MM.1S (cell line): ENCODE data around the gene MDH1B.
A peak's percentile ranks its signal among the peaks of the same experiment; 100 is the strongest.

ENCODE experiments used
- DNase-seq: peaks from one replicate; pipeline ENCODE4 v3.0.0-alpha.2; 2015
- H2AFZ ChIP-seq: fragments of 300-600 bp; sonication (generic); 2 replicates; pipeline ENCODE4 v1.6.0; 2016; ENCODE audit warnings: antibody characterized with exemption, low read length
- H3F3A ChIP-seq: fragments of 300-600 bp; sonication (generic); 2 replicates; pipeline ENCODE4 v1.6.1; 2016; ENCODE audit warnings: mild to moderate bottlenecking, antibody characterized with exemption, low read length, moderate library complexity, mixed read lengths; ENCODE audit not compliant: insufficient read depth
- H3K27ac ChIP-seq: fragments of 300-600 bp; sonication (generic); 2 replicates; pipeline ENCODE4 v1.5.1; 2016; ENCODE audit warnings: mild to moderate bottlenecking, low read length
- H3K27me3 ChIP-seq: fragments of 300-600 bp; sonication (generic); replicated peaks from 2 replicates; pipeline ENCODE4 v1.6.0; 2016; ENCODE audit warnings: low read length; ENCODE audit not compliant: insufficient read depth
- H3K36me3 ChIP-seq: fragments of 300-600 bp; sonication (generic); replicated peaks from 2 replicates; pipeline ENCODE4 v1.6.1; 2016; ENCODE audit warnings: mild to moderate bottlenecking, low read length, mixed read lengths; ENCODE audit not compliant: insufficient read depth
- H3K4me1 ChIP-seq: fragments of 300-600 bp; sonication (generic); 2 replicates; pipeline ENCODE4 v1.6.1; 2016; ENCODE audit warnings: low read length, mixed read lengths
- H3K4me2 ChIP-seq: fragments of 300-600 bp; sonication (generic); 2 replicates; pipeline ENCODE4 v1.6.0; 2016; ENCODE audit warnings: low read depth, low read length
- H3K4me3 ChIP-seq: fragments of 300-600 bp; sonication (generic); 2 replicates; pipeline ENCODE4 v1.5.1; 2016; ENCODE audit warnings: low read length, mixed read lengths
- H3K79me2 ChIP-seq: fragments of 300-600 bp; sonication (generic); 2 replicates; pipeline ENCODE4 v1.6.1; 2016; ENCODE audit warnings: mixed run types, low read length, mixed read lengths
- H3K9ac ChIP-seq: fragments of 300-600 bp; sonication (generic); 2 replicates; pipeline ENCODE4 v1.6.1; 2016; ENCODE audit warnings: low read length, mixed read lengths
- H3K9me2 ChIP-seq: fragments of 300-600 bp; sonication (generic); replicated peaks from 2 replicates; pipeline ENCODE4 v1.6.1; 2016; ENCODE audit warnings: mild to moderate bottlenecking, low read length, mixed read lengths; ENCODE audit not compliant: insufficient read depth
- H3K9me3 ChIP-seq: fragments of 300-600 bp; sonication (generic); replicated peaks from 2 replicates; pipeline ENCODE4 v1.6.1; 2016; ENCODE audit warnings: mild to moderate bottlenecking, low read length, mixed read lengths; ENCODE audit not compliant: insufficient read depth
- H4K20me1 ChIP-seq: fragments of 300-600 bp; sonication (generic); 2 replicates; pipeline ENCODE4 v1.6.1; 2016; ENCODE audit warnings: mild to moderate bottlenecking, low read length, moderate library complexity, mixed read lengths; ENCODE audit not compliant: insufficient read depth
- EZH2 ChIP-seq: fragments of 300-600 bp; sonication (generic); optimal IDR thresholded peaks from 2 replicates; pipeline ENCODE3; 2017; ENCODE audit warnings: low read depth, mild to moderate bottlenecking, antibody characterized with exemption, low read length, mixed read lengths
- EZH2phosphoT487 ChIP-seq: fragments of 300-600 bp; sonication (generic); IDR thresholded peaks from 2 replicates; pipeline ENCODE4 v1.6.1; 2018; ENCODE audit warnings: antibody characterized with exemption, low read length
- TF ChIP-seq, protein P1 (sequence below): fragments of 300-600 bp; sonication (generic); IDR thresholded peaks from 2 replicates; pipeline ENCODE4 v1.5.1; 2016; ENCODE audit warnings: antibody characterized with exemption, low read length, mixed read lengths

The MDH1B gene

DNA sequence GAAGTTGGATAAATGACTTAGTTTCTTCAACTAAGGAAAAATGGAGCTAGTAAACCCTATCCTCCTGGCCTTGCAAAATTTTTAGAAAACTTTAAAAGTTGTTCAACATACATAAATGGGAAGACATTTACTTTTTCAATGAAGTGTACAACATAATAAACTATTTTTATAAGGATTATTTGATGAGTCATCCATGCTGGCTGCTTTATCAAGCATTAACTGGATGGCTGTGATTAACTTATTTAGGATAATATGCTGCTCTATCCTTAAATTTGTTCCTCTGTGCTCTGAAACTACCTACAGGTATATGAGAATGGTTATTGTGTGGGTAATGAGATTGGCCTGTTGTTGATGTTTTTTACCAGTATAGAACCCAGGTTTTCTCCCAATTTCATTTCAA, 68.2 kb downstream of the MDH1B start:
- H2AFZ ChIP-seq, result no peak overlapping the region
- H3K4me1 ChIP-seq, result no peaks in the 10 kb centered on the region
- no peak overlapping the region for H3K9ac ChIP-seq
- no peaks in the 10 kb centered on the region for H3K9me2 ChIP-seq
- no peak overlapping the region for H3K4me3 ChIP-seq
- H3K36me3 ChIP-seq, result no peaks in the 10 kb centered on the region
- no peak overlapping the region for H3K27ac ChIP-seq
- H3K27me3 ChIP-seq, result no peaks in the 10 kb centered on the region
- no peaks in the 10 kb centered on the region for H3F3A ChIP-seq
- no peaks in the 10 kb centered on the region for H4K20me1 ChIP-seq
- DNase-seq, result no peak
- no peaks in the 10 kb centered on the region for H3K79me2 ChIP-seq
- no peaks in the 10 kb centered on the region for H3K9me3 ChIP-seq
- TF ChIP-seq, protein P1, sequence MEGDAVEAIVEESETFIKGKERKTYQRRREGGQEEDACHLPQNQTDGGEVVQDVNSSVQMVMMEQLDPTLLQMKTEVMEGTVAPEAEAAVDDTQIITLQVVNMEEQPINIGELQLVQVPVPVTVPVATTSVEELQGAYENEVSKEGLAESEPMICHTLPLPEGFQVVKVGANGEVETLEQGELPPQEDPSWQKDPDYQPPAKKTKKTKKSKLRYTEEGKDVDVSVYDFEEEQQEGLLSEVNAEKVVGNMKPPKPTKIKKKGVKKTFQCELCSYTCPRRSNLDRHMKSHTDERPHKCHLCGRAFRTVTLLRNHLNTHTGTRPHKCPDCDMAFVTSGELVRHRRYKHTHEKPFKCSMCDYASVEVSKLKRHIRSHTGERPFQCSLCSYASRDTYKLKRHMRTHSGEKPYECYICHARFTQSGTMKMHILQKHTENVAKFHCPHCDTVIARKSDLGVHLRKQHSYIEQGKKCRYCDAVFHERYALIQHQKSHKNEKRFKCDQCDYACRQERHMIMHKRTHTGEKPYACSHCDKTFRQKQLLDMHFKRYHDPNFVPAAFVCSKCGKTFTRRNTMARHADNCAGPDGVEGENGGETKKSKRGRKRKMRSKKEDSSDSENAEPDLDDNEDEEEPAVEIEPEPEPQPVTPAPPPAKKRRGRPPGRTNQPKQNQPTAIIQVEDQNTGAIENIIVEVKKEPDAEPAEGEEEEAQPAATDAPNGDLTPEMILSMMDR, result no peak
- no peak for TF ChIP-seq EZH2
- TF ChIP-seq EZH2phosphoT487, result no peak
- H3K4me2 ChIP-seq, result no peak overlapping the region

DNA sequence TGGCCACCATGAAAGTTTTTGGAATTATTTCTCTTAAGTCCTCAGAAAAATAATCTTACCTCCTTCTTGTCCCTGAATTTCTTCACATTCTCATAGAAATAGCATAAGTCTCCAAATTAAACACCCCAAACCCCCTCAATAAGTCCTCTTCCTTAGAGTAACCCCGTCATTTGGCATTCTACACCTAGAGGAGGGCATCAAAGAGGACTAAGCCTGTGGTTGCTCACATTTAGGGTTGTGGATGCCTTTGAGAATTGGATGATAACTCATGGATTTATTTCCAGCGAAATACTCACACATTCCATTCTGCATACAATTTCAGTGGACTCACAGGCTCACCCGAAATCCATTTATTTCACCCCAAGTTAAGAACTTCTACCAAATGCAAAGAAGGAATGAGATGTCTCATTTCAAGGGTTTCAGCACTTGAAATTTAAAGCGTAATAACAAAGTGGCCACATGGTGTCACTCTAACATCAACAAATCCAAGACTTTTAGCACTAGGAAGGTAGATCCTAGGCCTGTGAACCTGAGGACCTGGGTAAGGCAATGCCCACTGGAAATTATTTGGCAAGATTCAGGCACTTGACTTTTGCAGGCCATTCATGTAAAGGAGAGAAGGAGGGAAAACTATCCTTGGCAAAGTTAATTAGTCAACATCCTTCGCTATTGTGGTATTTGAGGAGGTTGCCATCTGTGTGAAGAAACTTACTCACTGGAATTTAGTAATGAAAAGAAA, 71.6 kb downstream of the MDH1B start:
- H3K4me2 ChIP-seq, result no peak overlapping the region
- DNase-seq, result peak; percentile 70

DNA sequence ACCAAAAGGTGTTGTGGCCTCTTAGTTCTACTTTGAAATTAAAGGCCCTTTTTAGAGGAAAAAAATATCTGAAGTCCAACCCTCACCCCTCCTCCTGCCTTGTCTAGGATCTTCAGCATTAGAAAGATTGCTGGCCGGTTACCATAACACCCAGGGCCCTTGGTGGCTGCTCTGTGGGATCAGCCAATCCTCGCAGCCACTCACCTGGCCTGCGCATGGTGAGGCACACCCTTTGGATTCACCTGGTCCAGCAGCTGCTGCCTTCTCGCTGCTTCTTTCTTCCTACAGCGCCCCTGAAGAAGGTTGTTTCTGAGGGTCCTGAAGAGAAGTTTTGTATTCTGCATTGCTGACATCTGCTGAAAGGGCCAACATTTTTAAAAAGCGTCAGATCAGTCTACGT, 72.2 kb downstream of the MDH1B start:
- no peak for DNase-seq
- no peak overlapping the region for H2AFZ ChIP-seq
- H3K9me3 ChIP-seq, result no peaks in the 10 kb centered on the region
- no peaks in the 10 kb centered on the region for H4K20me1 ChIP-seq
- no peaks in the 10 kb centered on the region for H3K36me3 ChIP-seq
- H3K4me2 ChIP-seq, result no peak overlapping the region
- no peaks in the 10 kb centered on the region for H3F3A ChIP-seq
- H3K9ac ChIP-seq, result no peak overlapping the region
- H3K79me2 ChIP-seq, result no peaks in the 10 kb centered on the region
- TF ChIP-seq EZH2 (no peak), EZH2phosphoT487 (no peak)
- TF ChIP-seq, protein P1, result no peak
- H3K4me3 ChIP-seq, result no peak overlapping the region
- H3K27ac ChIP-seq, result no peak overlapping the region
- H3K27me3 ChIP-seq, result no peaks in the 10 kb centered on the region
- no peaks in the 10 kb centered on the region for H3K4me1 ChIP-seq
- H3K9me2 ChIP-seq, result no peaks in the 10 kb centered on the region

More for the DNA sequence above, 71.6 kb downstream of the MDH1B start:
- Histone ChIP-seq H2AFZ (no peak overlapping the region), H3K27me3 (no peaks in the 10 kb centered on the region), H3K27ac (no peak overlapping the region), H3K9me2 (no peaks in the 10 kb centered on the region), H3K36me3 (no peaks in the 10 kb centered on the region), H3K4me1 (no peaks in the 10 kb centered on the region), H3F3A (no peaks in the 10 kb centered on the region), H3K79me2 (no peaks in the 10 kb centered on the region), H4K20me1 (no peaks in the 10 kb centered on the region), H3K9me3 (no peaks in the 10 kb centered on the region), H3K9ac (no peak overlapping the region), H3K4me3 (no peak overlapping the region)
- TF ChIP-seq EZH2phosphoT487 (no peak), EZH2 (no peak)
- TF ChIP-seq, protein P1, result peak; percentile 73
